Hepatocyte (in vitro differentiated cells): ENCODE results near the gene UBN2. TPM values are rescaled to one million over a fixed set of nuclear protein-coding genes. Genes with fewer than 3 reads are reported as not detected.

Experiments
- DNase-seq: peaks from one replicate; pipeline ENCODE4 v3.0.0-alpha.2; 2016; ENCODE audit warnings: low spot score
- H2AFZ ChIP-seq: fragments of 200-600 bp; sonication (generic); 2 replicates; pipeline ENCODE4 v1.6.0; 2016; ENCODE audit warnings: antibody characterized with exemption, mild to moderate bottlenecking
- H3K27ac ChIP-seq: fragments of 200-600 bp; sonication (generic); 2 replicates; pipeline ENCODE4 v1.5.1; 2016; ENCODE audit warnings: mild to moderate bottlenecking
- H3K27me3 ChIP-seq: fragments of 200-600 bp; sonication (generic); 2 replicates; pipeline ENCODE4 v1.6.1; 2016
- H3K36me3 ChIP-seq: fragments of 200-600 bp; sonication (generic); replicated peaks from 2 replicates; pipeline ENCODE4 v1.5.1; 2016; ENCODE audit warnings: low read depth; ENCODE audit not compliant: insufficient read depth
- H3K4me1 ChIP-seq: fragments of 200-600 bp; sonication (generic); 2 replicates; pipeline ENCODE4 v1.5.1; 2016; ENCODE audit warnings: mild to moderate bottlenecking, moderate library complexity; ENCODE audit not compliant: insufficient read depth
- H3K4me2 ChIP-seq: fragments of 200-600 bp; sonication (generic); 2 replicates; pipeline ENCODE4 v1.6.0; 2016
- H3K4me3 ChIP-seq: fragments of 200-600 bp; sonication (generic); 2 replicates; pipeline ENCODE4 v1.5.1; 2016; ENCODE audit warnings: mild to moderate bottlenecking
- H3K79me2 ChIP-seq: fragments of 200-600 bp; sonication (generic); 2 replicates; pipeline ENCODE4 v1.6.0; 2017; ENCODE audit warnings: mild to moderate bottlenecking
- H3K9me2 ChIP-seq: fragments of 200-600 bp; sonication (generic); replicated peaks from 2 replicates; pipeline ENCODE4 v1.6.0; 2017; ENCODE audit warnings: mild to moderate bottlenecking; ENCODE audit not compliant: insufficient read depth
- H3K9me3 ChIP-seq: fragments of 200-600 bp; sonication (generic); 2 replicates; pipeline ENCODE4 v1.5.1; 2016; ENCODE audit warnings: low read depth, mild to moderate bottlenecking
- H4K20me1 ChIP-seq: fragments of 200-600 bp; sonication (generic); 2 replicates; pipeline ENCODE4 v1.6.0; 2016; ENCODE audit warnings: mild to moderate bottlenecking; ENCODE audit not compliant: insufficient read depth, poor library complexity, severe bottlenecking
- EZH2 ChIP-seq: fragments of 200-600 bp; sonication (generic); IDR thresholded peaks from 2 replicates; pipeline ENCODE4 v1.6.1; 2016; ENCODE audit warnings: antibody characterized with exemption, mild to moderate bottlenecking, borderline replicate concordance
- EZH2phosphoT487 ChIP-seq: fragments of 200-600 bp; sonication (generic); IDR thresholded peaks from one replicate; pipeline ENCODE4 v1.6.1; 2018; ENCODE audit warnings: antibody characterized with exemption, mild to moderate bottlenecking, low read depth, moderate library complexity; ENCODE audit not compliant: unreplicated experiment, severe bottlenecking
- WGBS: methylation state at CpG from one replicate; pipeline ENCODE4 v1.1.6; 2016; ENCODE audit warnings: low lambda C conversion rate; ENCODE audit errors: missing lambda C conversion rate; 5-methylcytosine and 5-hydroxymethylcytosine counted together
- polyA plus RNA-seq: library from polyadenylated mRNA; unstranded; fragments of >200 nt; fragmentation: Nextera tagmentation; extraction: Ambion mirVana; gene quantifications from 2 replicates; pipeline ENCODE4 v1.2.1, GENCODE V29; 2016
- small RNA-seq: library from RNA; depleted of rRNA; stranded (forward); fragments of <200 nt; gene quantifications from one replicate; pipeline ENCODE3, GENCODE V24; 2014
- total RNA-seq: library from RNA; depleted of rRNA; stranded (reverse); fragments of >200 nt; gene quantifications from 2 replicates; pipeline ENCODE4 v1.2.3, GENCODE V29; 2014
- TF ChIP-seq, protein P1 (sequence below): fragments of 200-600 bp; sonication (generic); IDR thresholded peaks from 2 replicates; pipeline ENCODE4 v1.5.1; 2016; ENCODE audit warnings: antibody characterized with exemption, mild to moderate bottlenecking; ENCODE audit not compliant: poor library complexity

The UBN2 gene
- total and polyA plus RNA-seq, 2 experiments from 2014 or later: 4.5 to 12.9 TPM

DNA sequence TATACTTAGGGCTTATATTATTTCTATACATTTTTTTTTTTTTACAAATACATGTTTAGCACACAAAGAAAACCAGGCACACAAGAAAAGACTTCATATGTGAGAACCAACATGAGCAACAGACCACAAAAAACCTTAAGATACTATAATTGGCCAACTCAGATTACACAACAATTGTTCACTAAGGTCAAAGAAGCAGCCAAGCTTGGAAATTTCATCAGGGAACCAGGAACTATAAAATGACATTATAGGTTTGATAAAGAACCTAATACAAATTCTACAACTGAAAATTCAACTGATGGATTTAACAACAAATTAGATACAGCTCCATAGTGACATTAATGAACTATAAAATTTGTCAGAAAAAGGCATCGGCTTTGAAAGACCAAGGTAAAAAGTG is 124.3 kb downstream of the UBN2 start:
- no peak overlapping the region for H3K4me2 ChIP-seq
- TF ChIP-seq EZH2 (no peak), EZH2phosphoT487 (no peak)
- TF ChIP-seq, protein P1, sequence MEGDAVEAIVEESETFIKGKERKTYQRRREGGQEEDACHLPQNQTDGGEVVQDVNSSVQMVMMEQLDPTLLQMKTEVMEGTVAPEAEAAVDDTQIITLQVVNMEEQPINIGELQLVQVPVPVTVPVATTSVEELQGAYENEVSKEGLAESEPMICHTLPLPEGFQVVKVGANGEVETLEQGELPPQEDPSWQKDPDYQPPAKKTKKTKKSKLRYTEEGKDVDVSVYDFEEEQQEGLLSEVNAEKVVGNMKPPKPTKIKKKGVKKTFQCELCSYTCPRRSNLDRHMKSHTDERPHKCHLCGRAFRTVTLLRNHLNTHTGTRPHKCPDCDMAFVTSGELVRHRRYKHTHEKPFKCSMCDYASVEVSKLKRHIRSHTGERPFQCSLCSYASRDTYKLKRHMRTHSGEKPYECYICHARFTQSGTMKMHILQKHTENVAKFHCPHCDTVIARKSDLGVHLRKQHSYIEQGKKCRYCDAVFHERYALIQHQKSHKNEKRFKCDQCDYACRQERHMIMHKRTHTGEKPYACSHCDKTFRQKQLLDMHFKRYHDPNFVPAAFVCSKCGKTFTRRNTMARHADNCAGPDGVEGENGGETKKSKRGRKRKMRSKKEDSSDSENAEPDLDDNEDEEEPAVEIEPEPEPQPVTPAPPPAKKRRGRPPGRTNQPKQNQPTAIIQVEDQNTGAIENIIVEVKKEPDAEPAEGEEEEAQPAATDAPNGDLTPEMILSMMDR: no peak
- DNase-seq: no peak
- H4K20me1 ChIP-seq: no peaks in the 10 kb centered on the region
- no peaks in the 10 kb centered on the region for H3K4me1 ChIP-seq
- H3K27ac ChIP-seq: no peak overlapping the region
- H3K36me3 ChIP-seq: no peaks in the 10 kb centered on the region
- no peak overlapping the region for H2AFZ ChIP-seq
- no peaks in the 10 kb centered on the region for H3K9me2 ChIP-seq
- WGBS: 98% methylated on average over 1 of the region's 1 CpG
- H3K9me3 ChIP-seq: no peaks in the 10 kb centered on the region
- peaks cover 23% of the 10 kb centered on the region for H3K79me2 ChIP-seq
- no peaks in the 10 kb centered on the region for H3K27me3 ChIP-seq
- H3K4me3 ChIP-seq: no peak overlapping the region

Small RNA genes within 50 kb of the gene (small RNA-seq; reads per million reads assigned to genes)
- gene AC009220.1: not detected
- not detected for gene RNU6-206P

Other genes starting within 250 kb of the UBN2 start
- 5.7 and 7.3 TPM in 2 replicates for gene KIAA1549, start 249.8 kb upstream of the UBN2 start, total RNA-seq
- 2.8 and 3.4 TPM in 2 replicates for gene KIAA1549, start 249.8 kb upstream of the UBN2 start, polyA plus RNA-seq
- gene ZC3HAV1L, start 195.2 kb upstream of the UBN2 start, total RNA-seq: 29.0 and 29.9 TPM in 2 replicates
- gene ZC3HAV1L, start 195.2 kb upstream of the UBN2 start, polyA plus RNA-seq: 10.3 and 11.6 TPM in 2 replicates
- 25.5 and 27.9 TPM in 2 replicates for gene ZC3HAV1, start 121.5 kb upstream of the UBN2 start, total RNA-seq
- 20.4 and 23.8 TPM in 2 replicates for gene ZC3HAV1, start 121.5 kb upstream of the UBN2 start, polyA plus RNA-seq
- 5.0 and 12.9 TPM in 2 replicates for gene FMC1, start 110.1 kb downstream of the UBN2 start, total RNA-seq
- gene FMC1, start 110.1 kb downstream of the UBN2 start, polyA plus RNA-seq: 43.4 and 46.7 TPM in 2 replicates
- 75.1 and 76.4 TPM in 2 replicates for gene LUC7L2, start 128.7 kb downstream of the UBN2 start, total RNA-seq
- gene LUC7L2, start 128.7 kb downstream of the UBN2 start, polyA plus RNA-seq: 68.6 and 75.3 TPM in 2 replicates